Astrocyte (in vitro differentiated cells and primary cell): Measurements from ENCODE around the gene TOB1. TPM values are rescaled to one million over a fixed set of nuclear protein-coding genes. Genes with fewer than 3 reads are reported as not detected.
A peak's percentile ranks its signal among the peaks of the same experiment; 100 is the strongest.

Experiments used
- DNase-seq: peaks from one replicate; pipeline ENCODE4 v3.0.0-alpha.2; 2010; ENCODE audit warnings: low read depth
- FAIRE-seq: peaks from 2 replicates; lab custom pipeline; 2011; peaks lifted over from hg19 to GRCh38; lab: Jason Lieb, UNC
- H2AFZ ChIP-seq: 2 replicates; pipeline ENCODE4 v1.6.0; 2012; ENCODE audit warnings: low read depth, low read length, inconsistent platforms
- H3K27ac ChIP-seq: 2 replicates; pipeline ENCODE4 v1.5.1; 2011; ENCODE audit warnings: low read depth, low read length, inconsistent platforms
- H3K27me3 ChIP-seq: 2 replicates; pipeline ENCODE4 v1.6.0; 2011; ENCODE audit warnings: low read length, inconsistent platforms; ENCODE audit not compliant: insufficient read depth
- H3K36me3 ChIP-seq: 2 replicates; pipeline ENCODE4 v1.5.1; 2011; ENCODE audit warnings: low read length, inconsistent platforms; ENCODE audit not compliant: insufficient read depth
- H3K4me1 ChIP-seq: 2 replicates; pipeline ENCODE4 v1.5.1; 2011; ENCODE audit warnings: low read length, inconsistent platforms; ENCODE audit not compliant: insufficient read depth
- H3K4me2 ChIP-seq: 2 replicates; pipeline ENCODE4 v1.6.0; 2012; ENCODE audit warnings: low read length, inconsistent platforms
- H3K4me3 ChIP-seq: 2 replicates; pipeline ENCODE4 v1.5.1; 2011; ENCODE audit warnings: low read depth, mild to moderate bottlenecking, low read length, inconsistent platforms; ENCODE audit not compliant: insufficient read depth
- H3K79me2 ChIP-seq: 2 replicates; pipeline ENCODE4 v1.6.0; 2012; ENCODE audit warnings: mild to moderate bottlenecking, low read length, inconsistent platforms; ENCODE audit not compliant: insufficient read depth
- H3K9ac ChIP-seq: 2 replicates; pipeline ENCODE4 v1.6.0; 2012; ENCODE audit warnings: mild to moderate bottlenecking, low read length, inconsistent platforms
- H3K9me3 ChIP-seq: 2 replicates; pipeline ENCODE4 v1.5.1; 2012; ENCODE audit warnings: low read depth, mild to moderate bottlenecking, low read length, inconsistent platforms; ENCODE audit not compliant: insufficient read depth
- H4K20me1 ChIP-seq: 2 replicates; pipeline ENCODE4 v1.6.0; 2012; ENCODE audit warnings: low read length, inconsistent platforms; ENCODE audit not compliant: insufficient read depth
- H3K27ac Mint-ChIP-seq: one replicate; pipeline ENCODE4 v1.8.0; 2021; ENCODE audit warnings: mild to moderate bottlenecking, mixed read lengths; ENCODE audit not compliant: unreplicated experiment
- H3K27me3 Mint-ChIP-seq: one replicate; pipeline ENCODE4 v1.8.0; 2021; ENCODE audit warnings: low read depth, mixed read lengths; ENCODE audit not compliant: unreplicated experiment
- H3K36me3 Mint-ChIP-seq: one replicate; pipeline ENCODE4 v1.8.0; 2021; ENCODE audit warnings: low read depth, mixed read lengths; ENCODE audit not compliant: unreplicated experiment
- H3K4me1 Mint-ChIP-seq: one replicate; pipeline ENCODE4 v1.8.0; 2021; ENCODE audit warnings: low read depth, mixed read lengths; ENCODE audit not compliant: unreplicated experiment
- H3K4me3 Mint-ChIP-seq: one replicate; pipeline ENCODE4 v1.8.0; 2021; ENCODE audit warnings: mild to moderate bottlenecking, moderate library complexity, mixed read lengths; ENCODE audit not compliant: unreplicated experiment
- H3K9me3 Mint-ChIP-seq: one replicate; pipeline ENCODE4 v1.8.0; 2021; ENCODE audit warnings: mild to moderate bottlenecking, mixed read lengths; ENCODE audit not compliant: unreplicated experiment
- EZH2 ChIP-seq: IDR thresholded peaks from 2 replicates; pipeline ENCODE4 v1.6.1; 2012; ENCODE audit warnings: mild to moderate bottlenecking, low read length, inconsistent platforms; ENCODE audit not compliant: insufficient read depth
- total RNA-seq: library from RNA; stranded (reverse); gene quantifications from 2 replicates; pipeline ENCODE4 v1.2.1, GENCODE V29; 2021
- TF ChIP-seq, protein P1 (sequence below): IDR thresholded peaks from 2 replicates; pipeline ENCODE4 v1.5.1; 2011; ENCODE audit warnings: low read depth, mild to moderate bottlenecking, inconsistent platforms, low read length, moderate library complexity; ENCODE audit not compliant: insufficient read depth

TOB1 gene
- total RNA-seq, 1 donor from 2014 or later = 71.6 TPM

DNA sequence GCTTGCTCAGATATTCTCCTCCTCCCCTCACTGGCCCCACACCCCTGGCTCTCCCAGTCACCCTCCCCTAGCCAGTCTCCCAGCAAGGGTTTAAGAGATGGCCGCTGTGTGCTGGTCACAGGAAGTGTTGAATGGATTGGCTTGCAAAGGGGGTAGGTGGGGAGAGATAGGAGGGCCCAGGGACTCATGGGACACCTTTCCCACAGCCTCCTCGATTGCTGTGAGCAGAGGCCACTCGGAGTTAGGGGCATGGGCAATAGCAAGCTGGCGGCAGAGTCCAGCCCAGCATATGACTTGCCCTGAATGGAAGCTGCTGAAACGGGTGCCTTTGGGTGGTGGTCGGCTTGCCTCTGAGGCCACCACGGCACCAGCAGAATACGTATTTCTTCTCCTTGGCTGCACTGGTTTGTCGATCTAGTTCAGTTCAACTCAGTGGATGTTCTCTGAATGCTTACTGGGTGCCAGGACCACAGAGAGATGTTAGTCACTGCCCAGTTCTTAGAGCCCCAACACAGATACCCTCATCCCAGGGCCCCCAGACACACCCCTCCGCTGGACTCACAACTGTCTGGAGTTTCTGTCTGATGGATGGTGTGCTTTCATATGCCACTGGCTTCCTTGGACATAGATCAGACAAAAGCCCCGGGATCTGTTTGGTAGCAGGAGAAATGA, 24.7 kb downstream of the TOB1 start:
- DNase-seq (no peak), FAIRE-seq (no peak)
- Histone ChIP-seq H3K4me3 (no peak overlapping the region), H3K36me3 (no peaks in the 10 kb centered on the region), H3K4me2 (no peak overlapping the region), H3K27me3 (no peaks in the 10 kb centered on the region), H3K4me1 (peaks cover 5% of the 10 kb centered on the region), H3K9me3 (no peaks in the 10 kb centered on the region), H3K27ac (no peak overlapping the region), H4K20me1 (no peaks in the 10 kb centered on the region), H2AFZ (peak overlapping the region; percentile 22), H3K9ac (no peak overlapping the region), H3K79me2 (no peaks in the 10 kb centered on the region)
- no peaks in the 10 kb centered on the region for H3K36me3 Mint-ChIP-seq
- no peak overlapping the region for H3K4me3 Mint-ChIP-seq
- peaks cover 14% of the 10 kb centered on the region for H3K27me3 Mint-ChIP-seq
- H3K9me3 Mint-ChIP-seq = no peaks in the 10 kb centered on the region
- TF ChIP-seq EZH2 = no peak
- TF ChIP-seq, protein P1, sequence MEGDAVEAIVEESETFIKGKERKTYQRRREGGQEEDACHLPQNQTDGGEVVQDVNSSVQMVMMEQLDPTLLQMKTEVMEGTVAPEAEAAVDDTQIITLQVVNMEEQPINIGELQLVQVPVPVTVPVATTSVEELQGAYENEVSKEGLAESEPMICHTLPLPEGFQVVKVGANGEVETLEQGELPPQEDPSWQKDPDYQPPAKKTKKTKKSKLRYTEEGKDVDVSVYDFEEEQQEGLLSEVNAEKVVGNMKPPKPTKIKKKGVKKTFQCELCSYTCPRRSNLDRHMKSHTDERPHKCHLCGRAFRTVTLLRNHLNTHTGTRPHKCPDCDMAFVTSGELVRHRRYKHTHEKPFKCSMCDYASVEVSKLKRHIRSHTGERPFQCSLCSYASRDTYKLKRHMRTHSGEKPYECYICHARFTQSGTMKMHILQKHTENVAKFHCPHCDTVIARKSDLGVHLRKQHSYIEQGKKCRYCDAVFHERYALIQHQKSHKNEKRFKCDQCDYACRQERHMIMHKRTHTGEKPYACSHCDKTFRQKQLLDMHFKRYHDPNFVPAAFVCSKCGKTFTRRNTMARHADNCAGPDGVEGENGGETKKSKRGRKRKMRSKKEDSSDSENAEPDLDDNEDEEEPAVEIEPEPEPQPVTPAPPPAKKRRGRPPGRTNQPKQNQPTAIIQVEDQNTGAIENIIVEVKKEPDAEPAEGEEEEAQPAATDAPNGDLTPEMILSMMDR = no peak
- peaks cover 13% of the 10 kb centered on the region for H3K4me1 Mint-ChIP-seq
- no peak overlapping the region for H3K27ac Mint-ChIP-seq

DNA sequence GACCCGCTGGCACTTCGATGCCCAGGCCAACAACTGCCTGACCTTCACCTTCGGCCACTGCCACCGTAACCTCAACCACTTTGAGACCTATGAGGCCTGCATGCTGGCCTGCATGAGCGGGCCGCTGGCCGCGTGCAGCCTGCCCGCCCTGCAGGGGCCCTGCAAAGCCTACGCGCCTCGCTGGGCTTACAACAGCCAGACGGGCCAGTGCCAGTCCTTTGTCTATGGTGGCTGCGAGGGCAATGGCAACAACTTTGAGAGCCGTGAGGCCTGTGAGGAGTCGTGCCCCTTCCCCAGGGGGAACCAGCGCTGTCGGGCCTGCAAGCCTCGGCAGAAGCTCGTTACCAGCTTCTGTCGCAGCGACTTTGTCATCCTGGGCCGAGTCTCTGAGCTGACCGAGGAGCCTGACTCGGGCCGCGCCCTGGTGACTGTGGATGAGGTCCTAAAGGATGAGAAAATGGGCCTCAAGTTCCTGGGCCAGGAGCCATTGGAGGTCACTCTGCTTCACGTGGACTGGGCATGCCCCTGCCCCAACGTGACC, 25.8 kb downstream of the TOB1 start:
- FAIRE-seq = no peak
- no peak overlapping the region for H3K4me3 Mint-ChIP-seq

More for the DNA sequence above, 25.8 kb downstream of the TOB1 start:
- Histone ChIP-seq H3K79me2 (no peaks in the 10 kb centered on the region), H3K4me1 (peaks cover 3% of the 10 kb centered on the region), H3K36me3 (no peaks in the 10 kb centered on the region), H3K4me3 (no peak overlapping the region), H3K9me3 (no peaks in the 10 kb centered on the region), H4K20me1 (no peaks in the 10 kb centered on the region), H3K9ac (no peak overlapping the region), H2AFZ (no peak overlapping the region), H3K27me3 (no peaks in the 10 kb centered on the region), H3K4me2 (no peak overlapping the region), H3K27ac (no peak overlapping the region)
- no peak for TF ChIP-seq EZH2
- TF ChIP-seq, protein P1 = no peak
- no peak for DNase-seq
- Mint-ChIP-seq H3K27me3 (peaks cover 14% of the 10 kb centered on the region), H3K4me1 (peaks cover 11% of the 10 kb centered on the region), H3K36me3 (no peaks in the 10 kb centered on the region), H3K27ac (no peak overlapping the region), H3K9me3 (no peaks in the 10 kb centered on the region)
